Fibroblast of lung (primary cell): ENCODE results near the gene NXPH3. TPM values are rescaled to one million over a fixed set of nuclear protein-coding genes. Genes with fewer than 3 reads are reported as not detected.

Experiments
- DNase-seq, 2 donors: peaks; one replicate each; pipeline versions ENCODE4 v3.0.0 to v3.0.0-alpha.2; 2010; ENCODE audit warnings: low read depth in 2 of 2
- H2AFZ ChIP-seq: 2 replicates; pipeline ENCODE4 v1.5.1; 2012; ENCODE audit warnings: low read length, control low read depth, inconsistent platforms
- H3K27ac ChIP-seq: 2 replicates; pipeline ENCODE4 v1.5.1; 2011; ENCODE audit warnings: low read length, control low read depth; ENCODE audit not compliant: insufficient read depth
- H3K27me3 ChIP-seq: 2 replicates; pipeline ENCODE4 v1.5.1; 2011; ENCODE audit warnings: mild to moderate bottlenecking, low read length; ENCODE audit not compliant: control insufficient read depth, insufficient read depth
- H3K36me3 ChIP-seq: 2 replicates; pipeline ENCODE4 v1.5.1; 2011; ENCODE audit warnings: low read length; ENCODE audit not compliant: control insufficient read depth, insufficient read depth
- H3K4me1 ChIP-seq: 2 replicates; pipeline ENCODE4 v1.5.1; 2011; ENCODE audit warnings: low read length; ENCODE audit not compliant: control insufficient read depth, insufficient read depth; ENCODE audit errors: extremely low read depth
- H3K4me2 ChIP-seq: 2 replicates; pipeline ENCODE4 v1.5.1; 2011; ENCODE audit warnings: low read length, control low read depth; ENCODE audit not compliant: insufficient read depth; ENCODE audit errors: extremely low read depth
- H3K4me3 ChIP-seq, 4 experiments: fragments of 200-600 bp in 1 of 4; sonication (generic) in 1 of 4; replicated peaks in 1 of 4; 2 replicates each; pipeline ENCODE4 v1.5.1; 2011 to 2016; ENCODE audit warnings: low read length in 4 of 4, low read depth in 3 of 4, mild to moderate bottlenecking in 3 of 4, control low read depth in 2 of 4, inconsistent platforms in 1 of 4, mixed read lengths in 1 of 4; ENCODE audit not compliant: insufficient read depth in 1 of 4; ENCODE audit errors: control extremely low read depth in 1 of 4
- H3K79me2 ChIP-seq: 2 replicates; pipeline ENCODE4 v1.5.1; 2012; ENCODE audit warnings: mild to moderate bottlenecking, low read length, inconsistent platforms; ENCODE audit not compliant: control insufficient read depth, insufficient read depth
- H3K9ac ChIP-seq: 2 replicates; pipeline ENCODE4 v1.5.1; 2011; ENCODE audit warnings: mild to moderate bottlenecking, low read length, control low read depth; ENCODE audit not compliant: insufficient read depth
- H3K9me3 ChIP-seq: 2 replicates; pipeline ENCODE4 v1.5.1; 2012; ENCODE audit warnings: low read depth, low read length; ENCODE audit not compliant: control insufficient read depth, insufficient read depth
- H4K20me1 ChIP-seq: 2 replicates; pipeline ENCODE4 v1.5.1; 2011; ENCODE audit warnings: low read length; ENCODE audit not compliant: control insufficient read depth, insufficient read depth; ENCODE audit errors: extremely low read depth
- EZH2 ChIP-seq: IDR thresholded peaks from 2 replicates; pipeline ENCODE4 v1.5.1; 2012; ENCODE audit warnings: low read length, control low read depth, mild to moderate bottlenecking; ENCODE audit errors: missing control alignments
- polyA plus RNA-seq, 2 donors: library from polyadenylated mRNA; depleted of rRNA in 1 of 2; stranded (reverse) in 1 of 2; unstranded in 1 of 2; fragments of >200 nt; gene quantifications; 2 replicates each; pipeline ENCODE4 v1.2.1, GENCODE V29; 2011 to 2012; ENCODE audit warnings: missing spikeins in 1 of 2
- total RNA-seq: library from RNA; depleted of rRNA; stranded (reverse); fragments of >200 nt; gene quantifications from 2 replicates; pipeline ENCODE4 v1.2.1, GENCODE V29; 2014
- TF ChIP-seq, protein P1 (sequence below), 2 donors: IDR thresholded peaks in 1 of 2; conservative IDR thresholded peaks in 1 of 2; 1 replicate in 1 of 2; 2 replicates in 1 of 2; pipeline ENCODE4 v1.5.1; 2011 to 2012; ENCODE audit warnings: low read length in 2 of 2, control low read depth in 1 of 2, inconsistent platforms in 1 of 2, low read depth in 1 of 2, mild to moderate bottlenecking in 1 of 2

NXPH3 gene
- total and polyA plus RNA-seq, 2 donors (not counting 1 experiment from before 2014, with no cell fraction given) = 0.36 to 0.66 TPM

DNA sequence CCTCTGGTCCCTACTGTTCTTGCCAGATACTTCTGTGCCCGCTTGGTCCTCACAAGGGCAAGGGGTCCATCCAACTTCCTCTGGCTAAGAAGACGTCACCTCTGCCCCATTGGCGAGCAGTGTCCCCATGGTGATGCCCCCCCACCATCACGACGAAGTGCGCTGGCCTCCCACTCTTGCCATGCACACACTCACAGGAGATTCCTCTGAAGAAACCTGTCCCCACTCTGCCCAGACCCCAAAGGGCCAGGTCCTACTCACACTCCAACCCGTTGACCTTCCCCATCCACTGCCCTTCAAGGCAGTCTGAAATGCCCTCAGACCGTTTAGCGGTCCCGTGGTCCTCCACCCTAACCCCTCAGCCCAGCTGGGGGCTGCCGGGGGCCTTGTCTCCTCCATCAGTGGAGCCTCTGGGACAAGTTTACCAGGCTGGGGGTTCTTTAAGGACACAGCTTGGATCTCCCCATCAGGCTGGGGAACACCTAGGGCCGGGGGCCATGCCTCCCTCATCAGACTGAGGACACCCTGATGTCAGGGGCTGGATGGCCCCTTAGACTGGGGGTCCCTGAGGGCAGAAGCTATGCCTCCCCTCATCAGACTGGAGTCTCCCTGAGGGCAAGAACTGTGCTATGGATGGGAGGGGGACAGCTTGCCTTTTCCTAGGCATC is 6.5 kb downstream of the NXPH3 start:
- Histone ChIP-seq H3K9ac (no peak overlapping the region), H3K4me2 (no peak overlapping the region), H3K27me3 (peaks cover 11% of the 10 kb centered on the region), H3K4me1 (no peaks in the 10 kb centered on the region), H2AFZ (no peak overlapping the region), H3K4me3 (no peak overlapping the region), H3K36me3 (no peaks in the 10 kb centered on the region), H3K79me2 (no peaks in the 10 kb centered on the region), H4K20me1 (no peaks in the 10 kb centered on the region), H3K9me3 (no peaks in the 10 kb centered on the region), H3K27ac (no peak overlapping the region)
- DNase-seq = no peak
- TF ChIP-seq, protein P1, sequence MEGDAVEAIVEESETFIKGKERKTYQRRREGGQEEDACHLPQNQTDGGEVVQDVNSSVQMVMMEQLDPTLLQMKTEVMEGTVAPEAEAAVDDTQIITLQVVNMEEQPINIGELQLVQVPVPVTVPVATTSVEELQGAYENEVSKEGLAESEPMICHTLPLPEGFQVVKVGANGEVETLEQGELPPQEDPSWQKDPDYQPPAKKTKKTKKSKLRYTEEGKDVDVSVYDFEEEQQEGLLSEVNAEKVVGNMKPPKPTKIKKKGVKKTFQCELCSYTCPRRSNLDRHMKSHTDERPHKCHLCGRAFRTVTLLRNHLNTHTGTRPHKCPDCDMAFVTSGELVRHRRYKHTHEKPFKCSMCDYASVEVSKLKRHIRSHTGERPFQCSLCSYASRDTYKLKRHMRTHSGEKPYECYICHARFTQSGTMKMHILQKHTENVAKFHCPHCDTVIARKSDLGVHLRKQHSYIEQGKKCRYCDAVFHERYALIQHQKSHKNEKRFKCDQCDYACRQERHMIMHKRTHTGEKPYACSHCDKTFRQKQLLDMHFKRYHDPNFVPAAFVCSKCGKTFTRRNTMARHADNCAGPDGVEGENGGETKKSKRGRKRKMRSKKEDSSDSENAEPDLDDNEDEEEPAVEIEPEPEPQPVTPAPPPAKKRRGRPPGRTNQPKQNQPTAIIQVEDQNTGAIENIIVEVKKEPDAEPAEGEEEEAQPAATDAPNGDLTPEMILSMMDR (conservative IDR thresholded peaks at IDR 0.05 in 1 of 2, IDR thresholded peaks at IDR 0.05 in 1 of 2; ENCODE audit: low read depth in 1 of 2, low read length in 2 of 2) = no peak
- no peak for TF ChIP-seq EZH2

DNA sequence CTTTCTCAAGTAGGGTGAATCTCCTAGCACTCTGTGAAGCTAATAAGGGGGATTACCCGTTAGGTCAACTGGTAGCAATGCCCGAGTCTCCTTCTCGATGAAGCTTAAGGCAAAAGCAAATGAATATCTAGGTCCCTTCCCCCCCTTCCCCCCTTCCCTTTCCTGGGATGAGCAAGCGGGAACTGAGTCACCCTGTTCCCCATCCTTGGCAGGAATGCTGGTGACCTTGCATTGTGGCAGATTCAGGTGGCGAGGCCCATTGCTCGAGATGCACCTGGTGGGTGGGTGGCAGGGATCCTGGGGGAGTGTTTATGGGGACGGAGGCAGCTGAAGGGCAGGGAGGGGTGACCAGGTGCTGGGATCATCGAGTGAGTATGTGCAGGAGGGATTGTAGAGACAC is 7.1 kb downstream of the NXPH3 start:
- no peaks in the 10 kb centered on the region for H3K36me3 ChIP-seq
- H4K20me1 ChIP-seq = no peaks in the 10 kb centered on the region
- peaks cover 6% of the 10 kb centered on the region for H3K27me3 ChIP-seq
- no peaks in the 10 kb centered on the region for H3K9me3 ChIP-seq
- no peaks in the 10 kb centered on the region for H3K4me1 ChIP-seq
- H3K27ac ChIP-seq = no peak overlapping the region
- peak in 1 of 2 donors; percentile 25 for DNase-seq
- TF ChIP-seq EZH2 = no peak
- TF ChIP-seq, protein P1 (conservative IDR thresholded peaks at IDR 0.05 in 1 of 2, IDR thresholded peaks at IDR 0.05 in 1 of 2; ENCODE audit: low read depth in 1 of 2, low read length in 2 of 2) = no peak
- H2AFZ ChIP-seq = no peak overlapping the region
- no peak overlapping the region for H3K4me3 ChIP-seq
- no peak overlapping the region for H3K9ac ChIP-seq
- H3K79me2 ChIP-seq = no peaks in the 10 kb centered on the region
- H3K4me2 ChIP-seq = no peak overlapping the region

DNA sequence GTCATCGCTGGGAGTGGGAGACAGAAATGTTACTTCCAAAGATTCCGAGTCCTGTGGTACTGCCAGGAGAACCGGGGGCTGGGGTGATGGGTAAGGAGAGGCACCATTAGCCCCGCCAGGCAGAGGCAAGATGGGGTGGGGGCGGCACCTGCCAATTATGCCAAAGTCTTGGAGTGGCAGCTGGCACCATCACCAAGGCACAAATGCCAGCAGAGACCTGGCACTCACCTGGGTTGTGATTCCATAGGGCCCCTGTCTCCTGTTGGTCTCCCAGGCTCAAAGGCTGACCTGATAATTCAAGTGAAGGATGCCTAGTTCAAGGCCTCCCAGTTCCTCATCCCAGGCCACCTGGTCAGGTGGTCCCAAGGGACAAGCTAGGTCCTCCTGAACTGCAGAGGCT is 7.6 kb downstream of the NXPH3 start:
- no peaks in the 10 kb centered on the region for H4K20me1 ChIP-seq
- no peaks in the 10 kb centered on the region for H3K79me2 ChIP-seq
- no peaks in the 10 kb centered on the region for H3K36me3 ChIP-seq
- H3K4me2 ChIP-seq = no peak overlapping the region
- no peak overlapping the region for H2AFZ ChIP-seq
- no peak overlapping the region for H3K4me3 ChIP-seq
- H3K9ac ChIP-seq = no peak overlapping the region
- no peaks in the 10 kb centered on the region for H3K4me1 ChIP-seq
- no peaks in the 10 kb centered on the region for H3K9me3 ChIP-seq
- no peak overlapping the region for H3K27ac ChIP-seq
- H3K27me3 ChIP-seq = peaks cover 1% of the 10 kb centered on the region
- no peak for DNase-seq
- no peak for TF ChIP-seq EZH2
- TF ChIP-seq, protein P1 (conservative IDR thresholded peaks at IDR 0.05 in 1 of 2, IDR thresholded peaks at IDR 0.05 in 1 of 2; ENCODE audit: low read depth in 1 of 2, low read length in 2 of 2) = no peak
